Inflammatory macrophage (primary cell): ENCODE results near the gene ANKRD11.
"Not testable (repeated sequence)": the region's sequence is repeated elsewhere in the genome, so short reads cannot be mapped to it uniquely, and the experiment has no call there.

Source experiments
- DNase-seq, 2 donors: peaks; one replicate each; pipeline ENCODE4 v3.0.0-alpha.2; 2020 to 2022

ANKRD11 gene

DNA sequence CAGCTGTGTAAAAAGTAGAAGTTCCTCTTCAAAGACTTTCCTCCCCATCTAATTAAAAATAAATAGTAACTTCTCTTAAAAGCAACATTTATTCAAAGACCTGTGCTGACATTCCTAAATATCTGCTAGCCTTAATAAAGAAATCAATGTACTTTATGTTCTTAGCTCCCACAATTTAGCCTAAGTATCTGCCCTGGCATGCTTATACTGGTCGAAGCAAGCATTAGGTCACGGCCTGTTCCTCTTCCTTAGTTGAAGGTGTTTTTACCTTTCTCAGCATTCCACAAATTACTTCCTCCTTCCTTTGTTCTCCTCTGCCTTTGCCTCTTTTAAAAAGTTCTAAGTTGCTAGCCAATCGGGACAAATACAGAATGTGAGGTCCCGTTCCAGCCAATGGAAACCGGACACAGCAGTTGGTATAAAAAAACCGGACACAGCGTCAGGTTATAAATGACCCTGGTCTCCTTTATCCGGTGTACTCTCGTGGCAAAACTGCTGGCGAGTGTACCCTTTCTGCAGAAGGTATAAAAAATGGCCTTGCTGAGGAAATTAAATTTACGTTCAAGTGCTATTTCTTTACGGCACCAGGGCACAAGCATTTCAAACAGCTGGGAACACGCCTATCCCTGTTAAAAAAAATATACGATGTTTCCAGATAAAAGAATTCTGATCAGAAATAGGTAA is 127.7 kb downstream of the ANKRD11 start:
- DNase-seq = not testable (repeated sequence)

DNA sequence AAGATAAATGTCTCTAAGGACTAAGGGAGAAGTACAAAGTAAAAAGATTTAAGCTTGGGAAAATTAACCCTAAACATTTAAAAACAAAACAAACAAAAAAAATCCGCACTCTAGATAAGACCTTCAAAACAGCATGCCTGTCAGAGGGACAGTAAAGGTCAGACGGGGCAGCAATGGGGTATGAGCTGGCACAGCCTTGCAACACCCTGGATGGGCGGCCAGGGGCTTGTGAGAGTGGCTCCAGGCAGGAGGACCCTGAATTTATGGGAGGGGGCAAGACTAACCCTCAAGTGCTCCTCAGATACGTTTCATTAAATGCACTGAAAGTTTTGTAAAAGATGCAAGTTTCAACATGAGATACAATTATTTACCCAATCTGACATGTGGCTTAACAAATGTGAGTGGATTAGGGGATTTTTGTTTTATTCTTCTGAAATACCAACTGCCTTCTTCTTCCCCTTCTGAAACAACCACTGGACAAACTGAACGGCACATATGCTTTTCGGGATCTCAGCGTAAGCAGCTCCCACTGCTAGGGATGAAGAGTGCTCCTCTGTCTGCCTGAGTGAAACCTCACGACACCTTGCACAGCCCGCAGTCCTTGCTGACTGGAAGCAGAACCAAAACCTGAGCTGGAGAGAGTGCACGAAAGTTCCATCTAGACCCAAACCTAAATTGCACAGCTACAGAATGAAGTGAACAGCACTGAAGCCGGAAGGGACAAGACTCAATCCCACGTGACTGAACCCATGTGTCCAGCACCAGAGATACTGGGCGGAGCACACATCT is 128.4 kb downstream of the ANKRD11 start:
- DNase-seq = peak; percentile 61 to 71

DNA sequence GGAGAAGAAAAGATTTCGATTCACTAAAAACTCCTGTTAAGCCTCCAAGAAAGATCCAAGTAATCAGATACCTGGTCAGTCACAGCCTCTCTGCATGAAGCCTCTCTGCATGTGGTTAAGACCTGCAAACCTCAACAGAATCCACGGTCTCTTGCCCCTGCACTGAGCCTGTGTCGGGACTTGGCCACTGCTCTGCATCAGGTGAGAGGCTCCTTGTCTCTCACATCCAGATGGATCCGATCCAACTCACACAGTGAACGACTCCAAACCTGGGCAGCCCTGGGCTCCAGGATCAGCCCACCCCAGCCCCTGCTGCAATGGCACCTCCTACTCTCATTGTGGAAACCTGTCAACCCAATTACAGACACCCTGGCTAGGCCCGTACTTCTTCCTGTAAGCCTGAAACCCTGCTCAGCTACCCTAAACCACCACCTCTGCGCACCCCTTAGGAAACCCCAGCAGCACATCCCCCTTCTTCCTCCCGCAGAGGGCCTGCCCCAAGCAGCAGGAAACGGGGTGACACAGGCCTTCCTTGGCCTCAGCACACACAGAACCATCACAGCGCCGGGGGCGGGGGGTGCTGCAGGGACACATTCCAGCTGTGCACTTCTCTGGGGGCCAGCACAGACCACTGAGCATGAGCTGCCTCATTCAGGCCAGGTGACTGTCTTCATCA is 129.5 kb downstream of the ANKRD11 start:
- peak; percentile 33 to 55 for DNase-seq

DNA sequence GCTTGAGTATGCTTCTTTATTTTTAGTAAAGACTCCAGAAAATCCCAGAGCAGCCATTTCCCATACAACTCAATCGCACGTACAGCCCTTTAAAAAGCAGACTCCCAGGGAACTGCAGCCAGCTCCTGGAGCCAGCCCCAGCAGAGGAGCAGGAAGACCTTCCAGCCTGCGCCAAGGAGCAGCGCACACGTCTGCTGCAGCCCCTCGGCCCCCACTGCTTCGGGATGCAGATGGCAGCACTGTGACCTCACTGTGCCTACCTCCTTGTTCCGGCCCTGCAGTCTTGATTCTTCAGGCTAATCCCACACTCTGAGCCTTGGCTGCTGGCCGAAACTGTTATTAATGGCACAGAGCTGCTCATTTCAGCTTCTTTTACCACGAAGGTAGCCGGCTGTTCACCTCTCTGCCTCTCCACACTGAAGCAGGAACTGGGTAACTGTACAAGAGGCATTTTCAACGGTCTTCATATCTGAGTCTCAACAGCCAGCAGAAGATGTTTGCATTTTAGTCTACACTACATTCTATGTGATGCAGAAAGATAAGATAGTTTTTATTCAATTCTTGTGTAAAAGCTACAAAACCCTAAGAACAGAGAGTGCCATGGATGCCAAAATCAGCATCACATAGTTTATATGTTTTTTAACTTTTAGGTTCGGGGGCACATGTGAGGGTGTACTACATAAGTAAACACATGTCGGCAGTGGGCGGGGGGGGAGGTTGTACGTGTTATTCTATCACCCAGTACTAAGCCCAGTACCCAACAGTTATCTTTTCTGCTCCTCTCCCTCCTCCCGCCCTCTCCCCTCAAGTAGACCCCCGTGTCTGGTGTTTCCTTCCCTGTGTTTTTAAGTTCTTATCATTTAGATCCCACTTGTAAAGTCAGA is 130.9 kb downstream of the ANKRD11 start:
- DNase-seq = no peak

DNA sequence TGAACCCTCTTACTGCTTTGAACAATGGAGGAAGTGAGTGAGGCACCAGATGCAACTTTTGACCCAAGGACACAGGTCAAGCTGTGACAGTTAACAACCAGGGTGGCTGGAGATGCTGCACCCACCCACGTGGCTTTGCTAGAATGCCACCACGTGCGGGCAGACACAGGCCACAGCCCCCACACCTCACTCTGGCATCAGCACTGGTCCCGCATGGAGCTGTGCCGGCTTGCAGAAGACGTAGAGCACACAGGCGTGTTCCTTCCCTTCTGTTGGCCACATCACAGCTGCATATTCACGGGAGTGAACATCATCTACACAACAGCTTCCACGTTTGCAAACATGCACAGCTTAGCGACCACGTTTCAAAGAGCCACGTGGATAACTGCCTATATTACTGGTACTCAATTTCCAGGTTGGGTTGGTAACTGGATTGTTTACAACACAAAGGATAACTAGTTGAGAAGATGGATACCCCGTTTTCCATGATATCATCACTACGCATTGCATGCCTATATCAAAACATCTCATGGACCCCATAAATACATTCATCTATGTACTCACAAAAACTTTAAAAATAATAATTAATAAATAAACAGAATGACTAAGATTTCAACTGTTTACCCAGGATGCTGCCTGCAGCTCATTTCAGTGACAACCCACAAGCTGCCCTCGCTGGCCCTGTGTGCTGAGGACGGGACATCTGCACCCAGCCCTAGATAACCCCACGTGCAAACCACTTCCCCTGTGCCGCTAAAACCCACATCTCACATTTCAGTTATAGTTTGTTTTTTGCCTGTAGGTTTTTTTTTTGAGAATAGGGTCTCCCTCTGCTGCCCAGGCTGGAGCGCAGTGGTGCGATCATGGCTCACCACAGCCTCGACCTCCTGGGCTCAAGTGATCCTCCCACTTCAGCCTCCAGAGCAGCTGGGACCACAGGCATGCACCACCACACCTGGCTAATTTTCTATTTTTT is 132.0 kb downstream of the ANKRD11 start:
- DNase-seq = peak; percentile 59 to 72

DNA sequence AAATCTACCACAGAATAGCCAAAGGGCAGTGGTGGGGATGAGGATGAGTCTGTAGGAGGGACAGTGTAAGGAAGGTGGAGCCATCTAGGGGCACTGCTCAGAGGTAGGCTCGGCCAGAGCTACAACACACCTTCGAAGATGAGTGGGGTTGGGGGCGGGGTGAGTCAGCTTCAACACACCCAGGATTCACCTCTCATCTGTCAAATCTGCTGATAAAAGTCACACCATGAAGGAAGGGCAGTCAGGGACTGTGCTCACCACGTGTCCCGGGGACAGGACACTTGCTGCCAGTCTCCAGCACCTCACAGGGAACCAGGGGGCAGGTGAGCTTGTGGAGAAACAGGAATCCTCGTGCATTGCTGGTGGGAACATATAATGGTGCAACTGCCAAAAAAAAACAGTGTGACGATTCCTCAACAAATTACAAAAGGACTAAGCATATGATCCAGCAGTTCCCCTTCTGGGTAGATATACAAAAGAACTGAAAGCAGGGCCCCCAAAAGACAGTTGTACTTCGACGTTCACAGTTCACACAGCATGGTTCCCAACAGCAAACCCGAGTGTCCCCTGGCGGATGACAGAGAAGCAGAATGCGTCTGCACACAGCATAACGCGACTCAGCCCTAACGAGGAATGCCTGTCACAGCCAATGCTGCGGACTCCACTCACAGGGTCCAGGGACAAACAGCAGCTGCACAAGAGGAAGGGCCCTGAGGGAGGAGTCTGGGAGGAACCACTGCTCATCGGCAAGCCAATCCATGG is 133.1 kb downstream of the ANKRD11 start:
- peak; percentile 78 to 82 for DNase-seq

DNA sequence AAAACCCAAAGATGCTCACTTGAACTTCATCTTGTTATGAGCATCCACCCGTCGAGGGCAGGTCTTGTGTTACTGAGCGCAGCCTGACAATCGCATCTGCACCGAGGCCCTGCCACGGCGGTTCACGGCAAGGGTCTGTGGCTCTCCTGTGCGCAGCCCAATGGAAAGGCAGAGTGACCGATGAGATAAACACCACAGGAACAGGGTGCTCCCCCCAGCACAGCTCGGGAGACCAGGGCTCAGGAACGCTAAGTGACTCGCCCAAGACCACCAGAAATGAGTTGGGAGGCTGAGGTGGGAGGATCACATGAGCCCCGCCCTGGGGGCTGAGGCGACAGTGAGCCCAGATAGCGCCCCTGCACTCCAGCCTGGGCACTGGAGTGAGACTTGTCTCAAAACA is 134.7 kb downstream of the ANKRD11 start:
- DNase-seq = no peak

DNA sequence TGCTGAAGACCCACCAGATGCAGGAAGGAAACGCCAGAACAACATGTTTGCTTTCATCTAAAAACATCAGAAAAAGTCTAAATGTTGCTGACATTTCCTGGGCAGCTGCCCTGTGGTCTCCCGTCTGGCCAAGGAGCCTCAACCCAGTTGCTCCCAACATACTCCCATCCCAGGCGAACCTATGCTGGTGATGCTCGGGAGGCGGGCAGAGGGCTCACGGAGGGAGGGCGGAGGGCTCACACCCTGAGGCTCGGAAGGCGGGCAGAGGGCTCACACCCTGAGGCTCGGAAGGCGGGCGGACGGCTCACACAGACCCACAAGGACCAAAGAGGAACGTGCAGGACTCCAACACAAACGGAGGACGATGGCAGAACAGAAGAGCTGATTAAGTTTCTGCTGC is 135.4 kb downstream of the ANKRD11 start:
- no peak for DNase-seq

DNA sequence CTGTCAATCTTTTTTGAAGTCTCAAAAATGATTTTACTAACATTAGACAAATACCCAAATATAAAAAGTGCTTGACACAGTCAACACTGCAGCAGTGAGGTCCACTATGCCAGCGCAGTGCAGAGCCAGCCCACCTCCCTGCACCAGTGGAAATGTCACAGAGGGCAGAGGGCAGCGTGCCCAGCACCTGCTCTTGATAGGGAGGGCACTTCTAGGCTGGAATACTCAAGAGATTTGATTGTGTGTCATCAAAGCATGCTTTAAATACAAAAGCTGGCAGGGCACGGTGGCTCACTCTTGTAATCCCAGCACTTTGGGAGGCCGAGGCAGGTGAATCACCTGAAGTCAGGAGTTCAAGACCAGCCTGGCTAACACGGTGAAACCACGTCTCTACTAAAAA is 136.0 kb downstream of the ANKRD11 start:
- no peak for DNase-seq

DNA sequence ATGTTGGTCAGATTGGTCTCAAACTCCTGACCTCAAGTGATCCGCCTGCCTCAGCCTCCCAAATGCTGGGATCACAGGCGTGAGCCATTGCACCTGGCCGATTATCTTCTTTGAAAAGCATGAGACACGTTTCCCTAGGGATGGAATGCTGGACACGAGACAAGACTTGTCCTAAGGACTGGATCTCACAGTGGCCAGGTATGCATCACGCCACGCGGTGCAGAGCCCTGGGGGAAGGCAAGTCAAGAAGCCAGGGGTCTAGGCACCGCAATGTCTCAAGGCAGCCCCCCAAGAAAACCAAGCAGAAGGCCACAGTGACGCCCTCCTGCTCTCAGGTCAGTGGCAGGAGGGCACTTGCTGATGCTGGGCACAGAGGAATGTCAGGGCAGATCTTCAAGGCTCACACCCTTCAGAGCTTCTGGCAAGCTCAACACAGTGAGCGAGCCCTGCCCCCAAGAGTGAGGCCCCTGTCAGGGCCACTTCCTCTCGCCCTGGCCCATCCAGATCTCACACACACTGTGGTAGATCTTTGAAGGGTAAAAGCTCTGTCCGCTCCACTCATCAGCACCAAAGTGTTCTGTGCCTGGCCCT is 138.2 kb downstream of the ANKRD11 start:
- DNase-seq = no peak

DNA sequence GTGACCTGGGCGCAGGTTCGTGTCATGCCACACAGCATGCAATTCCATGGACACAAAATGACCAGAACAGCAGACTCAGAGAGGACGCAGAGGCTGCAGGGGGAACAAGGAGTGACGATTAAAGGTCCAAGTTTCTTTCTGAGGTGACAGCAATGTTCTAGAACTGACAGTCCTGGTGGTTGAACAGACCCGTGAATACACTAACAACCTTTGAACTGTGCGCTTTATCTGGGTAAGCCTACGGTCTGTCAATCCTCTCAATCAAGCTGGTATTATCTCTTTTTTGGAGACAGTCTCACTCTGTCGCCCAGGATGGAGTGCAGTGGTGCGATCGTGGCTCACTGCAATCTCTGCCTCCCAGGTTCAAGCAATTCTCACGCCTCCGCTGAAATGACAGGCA is 138.7 kb downstream of the ANKRD11 start:
- no peak for DNase-seq

DNA sequence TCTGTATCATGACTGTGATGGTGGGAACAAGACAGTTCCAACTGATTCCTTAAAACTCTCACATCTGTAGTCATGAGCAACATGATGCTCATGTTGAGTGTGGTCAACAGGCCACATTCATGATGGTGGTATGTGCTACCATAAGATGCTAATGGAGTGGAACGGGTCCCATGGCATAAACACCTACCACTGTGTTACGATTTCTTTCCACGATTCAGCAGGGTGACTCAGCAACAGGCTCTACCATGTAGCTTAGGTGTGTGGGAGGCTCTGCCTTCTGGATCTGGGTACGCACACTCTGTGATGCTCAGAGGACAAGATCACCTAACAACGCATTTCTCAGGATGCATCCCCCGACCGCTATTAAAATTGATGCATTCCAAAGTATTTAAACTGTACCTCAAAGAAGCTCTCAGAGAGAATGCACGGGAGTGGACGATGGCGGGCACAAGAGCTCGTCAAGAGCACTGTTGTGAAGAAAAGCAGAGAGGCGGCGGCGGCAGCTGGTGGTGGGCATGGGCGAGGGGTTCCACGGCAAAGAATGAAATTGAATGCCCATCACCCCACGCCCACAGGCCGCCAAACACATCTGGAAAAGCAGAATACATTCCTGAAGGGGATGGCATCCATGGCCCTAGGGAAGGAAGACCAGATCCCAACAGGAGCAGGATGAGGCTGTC is 139.5 kb downstream of the ANKRD11 start:
- no peak for DNase-seq

DNA sequence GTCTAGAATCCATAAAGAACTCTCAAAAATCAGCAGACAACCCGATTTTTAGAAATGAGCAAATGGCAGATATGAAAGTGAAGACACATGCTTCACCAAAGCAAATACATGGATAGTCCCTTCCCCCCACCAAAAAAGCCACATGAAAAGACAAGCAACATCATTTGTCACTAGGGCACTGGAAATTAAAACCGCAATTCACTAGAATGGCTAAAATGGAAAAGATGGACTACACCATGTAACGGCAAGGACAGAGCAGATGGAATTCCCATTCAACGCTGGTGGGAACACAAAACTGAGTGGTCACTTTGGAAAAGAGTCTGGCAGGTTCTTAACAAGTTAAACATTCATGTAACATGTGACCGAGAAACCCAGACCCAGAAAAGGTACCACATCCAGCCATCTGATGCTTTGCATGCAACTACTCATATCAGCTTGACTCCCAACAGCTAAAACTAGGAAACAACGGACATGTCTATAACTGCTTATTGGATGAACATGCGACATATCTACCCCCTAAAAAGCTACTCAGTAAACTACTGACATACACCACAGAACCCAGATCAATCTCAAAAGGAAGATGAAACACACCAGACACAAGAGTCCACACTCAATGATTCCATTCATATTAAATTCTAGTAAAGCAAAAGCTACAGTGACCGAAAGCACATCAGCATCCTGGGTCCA is 140.3 kb downstream of the ANKRD11 start:
- DNase-seq = no peak

DNA sequence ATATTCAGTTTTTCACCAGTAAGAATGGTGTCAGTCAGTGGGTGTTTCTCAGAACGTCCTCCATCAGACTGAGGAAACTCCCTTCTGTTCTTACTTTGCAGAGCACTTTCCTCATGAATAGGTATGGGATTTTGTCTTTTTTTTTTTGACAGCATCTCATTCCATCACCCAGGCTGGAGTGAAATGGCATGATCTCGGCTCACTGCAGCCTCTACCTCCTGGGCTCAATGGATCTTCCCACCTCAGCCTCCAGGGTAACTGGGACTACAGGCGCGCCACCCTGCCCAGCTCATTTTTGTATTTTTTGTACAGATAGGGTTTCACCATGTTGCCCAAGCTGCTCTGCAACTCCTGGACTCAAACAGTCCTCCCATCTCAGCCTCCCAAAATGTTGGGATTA is 142.6 kb downstream of the ANKRD11 start:
- DNase-seq = no peak

DNA sequence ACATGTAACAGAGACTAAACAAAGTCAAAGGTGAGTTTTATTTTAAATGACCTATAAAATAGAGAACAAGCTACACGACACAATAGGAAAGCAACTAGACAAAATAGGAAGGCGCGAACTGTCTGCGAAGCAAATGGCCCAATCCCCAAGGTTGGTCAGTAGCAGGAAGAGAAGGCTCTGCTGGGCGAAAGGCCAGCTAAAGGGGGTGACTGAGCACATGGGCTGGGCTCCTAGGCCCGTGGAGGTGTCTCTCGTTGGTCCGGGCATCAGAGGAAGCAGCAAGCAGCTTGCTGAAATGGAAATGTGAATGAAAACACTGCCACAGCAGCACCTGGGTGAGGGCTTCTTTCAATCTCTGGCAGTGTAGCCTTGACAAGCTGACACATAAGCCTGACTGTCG is 143.5 kb downstream of the ANKRD11 start:
- peak; percentile 21 to 41 for DNase-seq

DNA sequence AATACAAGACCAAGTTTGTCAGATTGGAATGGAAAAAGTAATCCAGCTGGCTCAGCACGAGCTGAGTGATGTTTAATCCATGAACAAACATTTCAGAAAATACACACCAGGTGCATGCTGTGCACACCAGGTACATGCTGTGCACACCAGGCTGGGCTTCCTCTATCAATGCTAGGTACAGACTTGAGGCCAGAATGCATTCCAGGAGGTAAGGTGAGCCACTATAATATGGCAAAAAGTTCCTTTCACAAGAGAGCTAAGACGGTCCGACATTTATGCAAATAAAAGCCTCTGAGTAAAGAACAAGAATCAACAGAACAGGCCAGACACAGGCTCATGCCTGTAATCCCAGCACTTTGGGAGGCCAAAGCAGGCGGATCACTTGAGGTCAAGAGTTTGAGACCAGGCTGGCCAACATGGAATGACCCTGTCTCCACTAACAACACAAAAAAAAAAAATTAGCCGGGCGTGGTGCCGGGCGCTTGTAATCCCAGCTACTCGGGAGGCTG is 144.7 kb downstream of the ANKRD11 start:
- no peak for DNase-seq

DNA sequence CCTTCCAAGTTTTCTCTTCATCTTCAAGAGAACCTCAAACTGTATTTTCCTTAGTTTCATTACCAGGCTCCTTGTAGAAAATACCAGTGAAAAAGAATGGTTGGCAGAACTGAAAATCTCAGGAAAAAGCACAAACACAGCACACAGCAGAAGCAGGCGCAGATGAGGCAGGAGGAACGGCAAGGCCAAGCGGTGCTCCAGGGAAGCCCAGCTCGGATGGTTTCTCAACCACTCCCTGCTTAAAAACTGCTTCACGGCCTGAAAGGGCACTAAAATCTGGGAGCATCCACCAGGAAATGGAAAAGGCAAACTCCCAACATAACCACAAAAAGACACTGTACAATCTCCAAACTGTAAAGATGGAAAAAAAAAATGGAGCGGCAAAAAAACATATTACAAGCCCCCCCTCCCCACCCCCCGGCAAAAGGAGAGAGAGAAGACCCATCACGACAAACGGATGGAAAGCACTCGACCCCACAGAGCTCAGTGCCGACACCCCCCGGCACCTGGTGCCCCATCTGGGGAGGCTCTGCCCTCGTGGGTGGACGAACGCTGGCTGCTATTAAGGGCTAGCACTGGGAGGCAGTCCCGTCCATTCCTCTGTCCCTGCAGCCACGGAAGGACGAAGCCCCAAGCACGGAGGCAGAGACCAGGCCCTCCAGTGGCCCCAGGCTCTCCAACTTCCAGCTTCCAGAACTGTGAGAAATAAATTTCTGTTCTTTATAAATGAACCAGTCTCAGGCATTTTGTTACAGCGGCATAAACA is 145.3 kb downstream of the ANKRD11 start:
- DNase-seq = no peak

DNA sequence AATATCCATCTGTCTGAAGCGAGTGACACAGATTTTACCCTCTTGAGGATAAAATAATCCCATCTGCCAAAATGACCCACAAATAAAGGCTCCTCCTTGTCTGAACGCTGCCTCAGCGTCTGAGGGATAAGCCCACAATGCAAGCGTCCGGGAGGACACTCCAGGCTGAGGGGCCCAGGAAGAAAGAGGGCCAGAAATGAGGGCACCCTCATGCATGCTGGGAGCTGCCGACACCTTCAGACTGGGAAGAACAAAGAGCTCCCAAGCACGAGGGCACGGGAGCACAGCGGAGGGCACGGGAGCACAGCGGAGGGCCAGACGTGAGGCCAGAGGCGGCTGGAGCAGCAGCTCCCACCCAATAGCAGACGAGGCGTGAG is 145.9 kb downstream of the ANKRD11 start:
- no peak for DNase-seq
